Activated CD8-positive, alpha-beta memory T cell treated with anti-CD3 and anti-CD28 coated beads, Interleukin-2, amount 50 U/mL, for 48 hours (primary cell): ENCODE measurements around the gene ATP8B2.

Experiments used
- DNase-seq: peaks from one replicate; pipeline ENCODE4 v3.0.0-alpha.2; 2020

Gene ATP8B2

DNA sequence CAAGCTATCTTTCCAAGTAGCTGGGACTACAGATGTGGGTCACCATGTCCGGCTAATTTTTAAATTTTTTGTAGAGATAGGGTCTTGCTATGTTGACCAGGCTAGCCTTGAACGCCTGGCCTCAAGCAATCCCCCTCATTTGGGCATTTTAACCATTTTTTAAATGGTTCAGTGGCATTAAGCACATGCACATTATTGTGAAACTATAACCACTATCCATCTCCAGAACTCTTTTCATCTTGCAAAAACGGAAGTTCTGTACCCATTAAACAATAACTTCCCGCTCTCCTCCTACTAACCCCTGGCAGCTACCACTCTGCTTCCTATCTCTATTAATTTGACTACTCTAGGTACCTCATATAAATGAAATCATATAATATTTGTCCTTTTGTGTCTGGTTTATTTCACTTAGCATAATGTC lies 75.1 kb downstream of the ATP8B2 start:
- no peak for DNase-seq
